Panc1 (cell line): ENCODE measurements around the gene CSTPP1. TPM values are rescaled to one million over a fixed set of nuclear protein-coding genes. Genes with fewer than 3 reads are reported as not detected.

Experiments
- ATAC-seq: fragments of 200-7000 bp; cut with Tn5 transposase; 2 replicates; pipeline ENCODE4 v1.9.1; 2020; ENCODE audit warnings: mild to moderate bottlenecking, moderate library complexity
- BruUV-seq: library from RNA; stranded (reverse); fragments of 400-500 nt; replicated peaks from 2 replicates; lab custom pipeline; 2021; lab: Mats Ljungman, UMichigan
- CTCF ChIA-PET: fragments of 300-600 bp; sonication (Branson Sonifier 250); formaldehyde crosslinking; loops from one replicate; lab custom pipeline; 2022; ENCODE audit warnings: antibody characterized with exemption; lab: Charles Lee
- POLR2A ChIA-PET: fragments of 300-600 bp; sonication (Branson Sonifier 250); formaldehyde crosslinking; loops from one replicate; lab custom pipeline; 2022; ENCODE audit warnings: antibody characterized with exemption; lab: Charles Lee
- DNase-seq: peaks from one replicate; pipeline ENCODE4 v3.0.0-alpha.2; 2010; ENCODE audit warnings: low read depth, low spot score
- H3K27ac ChIP-seq: 2 replicates; pipeline ENCODE4 v1.5.1; 2011; ENCODE audit warnings: mild to moderate bottlenecking, low read length, inconsistent platforms
- H3K27me3 ChIP-seq: fragments of 200-500 bp; sonication (Bioruptor generic); 2 replicates; pipeline ENCODE4 v1.6.0; 2014; ENCODE audit warnings: low read length, inconsistent platforms; ENCODE audit not compliant: control insufficient read depth, insufficient read depth
- H3K36me3 ChIP-seq: fragments of 200-500 bp; sonication (Bioruptor generic); 2 replicates; pipeline ENCODE4 v1.5.1; 2014; ENCODE audit warnings: inconsistent platforms, mild to moderate bottlenecking, low read length, moderate library complexity; ENCODE audit not compliant: control insufficient read depth, insufficient read depth
- H3K4me1 ChIP-seq: 2 replicates; pipeline ENCODE4 v1.5.1; 2011; ENCODE audit warnings: inconsistent platforms, mild to moderate bottlenecking, low read length, moderate library complexity; ENCODE audit not compliant: control insufficient read depth, insufficient read depth
- H3K4me3 ChIP-seq, 2 experiments: 2 replicates each; pipeline ENCODE4 v1.5.1; 2011 to 2012; ENCODE audit warnings: low read depth in 2 of 2, low read length in 2 of 2, mild to moderate bottlenecking in 2 of 2, inconsistent platforms in 1 of 2, moderate library complexity in 1 of 2
- H3K9me3 ChIP-seq: fragments of 200-500 bp; sonication (Bioruptor generic); 2 replicates; pipeline ENCODE4 v1.5.1; 2014; ENCODE audit warnings: low read depth, mild to moderate bottlenecking, inconsistent platforms, low read length, moderate library complexity; ENCODE audit not compliant: control insufficient read depth, insufficient read depth
- POLR2AphosphoS5 ChIP-seq: IDR thresholded peaks from 2 replicates; pipeline ENCODE4 v1.6.1; 2012; ENCODE audit warnings: mild to moderate bottlenecking, low read depth, low read length, moderate library complexity
- SIN3A ChIP-seq: IDR thresholded peaks from 2 replicates; pipeline ENCODE4 v1.6.1; 2012; ENCODE audit warnings: low read depth, mild to moderate bottlenecking, low read length, moderate library complexity, borderline replicate concordance; ENCODE audit not compliant: insufficient read depth
- TCF7L2 ChIP-seq: IDR thresholded peaks from 2 replicates; pipeline ENCODE4 v1.6.1; 2011; ENCODE audit warnings: mild to moderate bottlenecking, low read depth, low read length, inconsistent platforms
- in situ Hi-C: cut with HindIII; loops from 2 replicates; pipeline ENCODE4 v1.10.0; 2016; ENCODE audit warnings: low sequenced_read_pairs, low pct_unique_long_range_greater_than_20kb
- intact Hi-C: fragments of 100-400 bp; cut with micrococcal nuclease; formaldehyde crosslinking; loops from one replicate; pipeline ENCODE4 v1.10.0; 2022; ENCODE audit not compliant: unreplicated experiment
- total RNA-seq: library from RNA; stranded (reverse); gene quantifications from one replicate; pipeline ENCODE4 v1.2.1, GENCODE V29; 2021; ENCODE audit not compliant: unreplicated experiment
- TF ChIP-seq, protein P1 (sequence below), 2 experiments: IDR thresholded peaks; 2 replicates each; pipeline ENCODE4 v1.6.1; 2011 to 2012; ENCODE audit warnings: low read depth in 2 of 2, control low read depth in 1 of 2, low read length in 1 of 2, mild to moderate bottlenecking in 1 of 2, moderate library complexity in 1 of 2; ENCODE audit not compliant: insufficient read depth in 1 of 2
- TF ChIP-seq, protein P2 (sequence below): fragments of 450-650 bp; IDR thresholded peaks from 2 replicates; pipeline ENCODE4 v1.5.1; 2017; ENCODE audit warnings: mild to moderate bottlenecking

CSTPP1 gene
- total RNA-seq, 1 experiment from 2014 or later: 29.0 TPM

DNA sequence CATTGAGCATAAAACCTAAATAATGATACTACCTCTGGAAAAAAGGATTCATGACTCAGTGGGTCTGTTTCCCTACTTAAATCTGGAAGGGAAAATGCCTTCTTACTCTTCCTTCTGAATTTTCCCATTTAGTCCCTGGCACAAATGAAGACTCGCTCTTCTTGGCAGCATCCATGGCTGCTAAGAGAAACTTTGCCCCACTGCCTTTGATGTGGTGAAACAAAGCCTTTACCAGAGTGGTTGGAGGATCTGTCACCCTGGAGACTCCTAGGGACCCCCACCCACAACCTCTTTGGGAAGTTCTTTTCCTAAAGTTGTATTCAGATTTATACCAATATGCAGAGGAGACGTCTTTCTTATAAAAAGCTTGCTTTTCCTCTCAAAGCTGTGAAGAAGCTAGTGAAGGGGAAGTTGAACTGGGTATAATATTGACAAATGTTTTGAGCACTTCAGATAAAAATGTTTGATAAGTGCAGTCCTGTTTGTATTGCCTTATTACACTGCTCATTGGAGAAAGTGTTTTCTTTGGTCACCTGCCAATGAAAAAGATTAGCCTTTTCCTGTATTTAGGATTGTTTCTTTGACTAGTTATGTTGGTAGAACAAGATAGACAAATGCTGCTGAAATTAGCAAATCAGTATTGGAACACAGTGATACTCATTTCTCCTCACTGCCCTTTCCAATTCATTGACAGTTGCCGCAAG, 162.8 kb downstream of the CSTPP1 start:
- intact Hi-C loops (no loop called here), in situ Hi-C loops (no loop called here)
- DNase-seq: no peak
- Histone ChIP-seq H3K4me3 (no peak overlapping the region), H3K9me3 (no peaks in the 10 kb centered on the region), H3K36me3 (no peaks in the 10 kb centered on the region), H3K27me3 (no peaks in the 10 kb centered on the region), H3K27ac (no peak overlapping the region), H3K4me1 (no peaks in the 10 kb centered on the region)
- ATAC-seq: no peak
- ChIA-PET CTCF (no interaction called here), POLR2A (no interaction called here)
- no TSS peak for BruUV-seq
- TF ChIP-seq TCF7L2 (no peak), SIN3A (no peak), POLR2AphosphoS5 (no peak)
- TF ChIP-seq, protein P1, sequence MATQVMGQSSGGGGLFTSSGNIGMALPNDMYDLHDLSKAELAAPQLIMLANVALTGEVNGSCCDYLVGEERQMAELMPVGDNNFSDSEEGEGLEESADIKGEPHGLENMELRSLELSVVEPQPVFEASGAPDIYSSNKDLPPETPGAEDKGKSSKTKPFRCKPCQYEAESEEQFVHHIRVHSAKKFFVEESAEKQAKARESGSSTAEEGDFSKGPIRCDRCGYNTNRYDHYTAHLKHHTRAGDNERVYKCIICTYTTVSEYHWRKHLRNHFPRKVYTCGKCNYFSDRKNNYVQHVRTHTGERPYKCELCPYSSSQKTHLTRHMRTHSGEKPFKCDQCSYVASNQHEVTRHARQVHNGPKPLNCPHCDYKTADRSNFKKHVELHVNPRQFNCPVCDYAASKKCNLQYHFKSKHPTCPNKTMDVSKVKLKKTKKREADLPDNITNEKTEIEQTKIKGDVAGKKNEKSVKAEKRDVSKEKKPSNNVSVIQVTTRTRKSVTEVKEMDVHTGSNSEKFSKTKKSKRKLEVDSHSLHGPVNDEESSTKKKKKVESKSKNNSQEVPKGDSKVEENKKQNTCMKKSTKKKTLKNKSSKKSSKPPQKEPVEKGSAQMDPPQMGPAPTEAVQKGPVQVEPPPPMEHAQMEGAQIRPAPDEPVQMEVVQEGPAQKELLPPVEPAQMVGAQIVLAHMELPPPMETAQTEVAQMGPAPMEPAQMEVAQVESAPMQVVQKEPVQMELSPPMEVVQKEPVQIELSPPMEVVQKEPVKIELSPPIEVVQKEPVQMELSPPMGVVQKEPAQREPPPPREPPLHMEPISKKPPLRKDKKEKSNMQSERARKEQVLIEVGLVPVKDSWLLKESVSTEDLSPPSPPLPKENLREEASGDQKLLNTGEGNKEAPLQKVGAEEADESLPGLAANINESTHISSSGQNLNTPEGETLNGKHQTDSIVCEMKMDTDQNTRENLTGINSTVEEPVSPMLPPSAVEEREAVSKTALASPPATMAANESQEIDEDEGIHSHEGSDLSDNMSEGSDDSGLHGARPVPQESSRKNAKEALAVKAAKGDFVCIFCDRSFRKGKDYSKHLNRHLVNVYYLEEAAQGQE (IDR thresholded peaks at IDR 0.05; ENCODE audit: insufficient read depth in 1 of 2, low read depth in 2 of 2, low read length in 1 of 2): no peak
- TF ChIP-seq, protein P2, sequence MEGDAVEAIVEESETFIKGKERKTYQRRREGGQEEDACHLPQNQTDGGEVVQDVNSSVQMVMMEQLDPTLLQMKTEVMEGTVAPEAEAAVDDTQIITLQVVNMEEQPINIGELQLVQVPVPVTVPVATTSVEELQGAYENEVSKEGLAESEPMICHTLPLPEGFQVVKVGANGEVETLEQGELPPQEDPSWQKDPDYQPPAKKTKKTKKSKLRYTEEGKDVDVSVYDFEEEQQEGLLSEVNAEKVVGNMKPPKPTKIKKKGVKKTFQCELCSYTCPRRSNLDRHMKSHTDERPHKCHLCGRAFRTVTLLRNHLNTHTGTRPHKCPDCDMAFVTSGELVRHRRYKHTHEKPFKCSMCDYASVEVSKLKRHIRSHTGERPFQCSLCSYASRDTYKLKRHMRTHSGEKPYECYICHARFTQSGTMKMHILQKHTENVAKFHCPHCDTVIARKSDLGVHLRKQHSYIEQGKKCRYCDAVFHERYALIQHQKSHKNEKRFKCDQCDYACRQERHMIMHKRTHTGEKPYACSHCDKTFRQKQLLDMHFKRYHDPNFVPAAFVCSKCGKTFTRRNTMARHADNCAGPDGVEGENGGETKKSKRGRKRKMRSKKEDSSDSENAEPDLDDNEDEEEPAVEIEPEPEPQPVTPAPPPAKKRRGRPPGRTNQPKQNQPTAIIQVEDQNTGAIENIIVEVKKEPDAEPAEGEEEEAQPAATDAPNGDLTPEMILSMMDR: no peak

DNA sequence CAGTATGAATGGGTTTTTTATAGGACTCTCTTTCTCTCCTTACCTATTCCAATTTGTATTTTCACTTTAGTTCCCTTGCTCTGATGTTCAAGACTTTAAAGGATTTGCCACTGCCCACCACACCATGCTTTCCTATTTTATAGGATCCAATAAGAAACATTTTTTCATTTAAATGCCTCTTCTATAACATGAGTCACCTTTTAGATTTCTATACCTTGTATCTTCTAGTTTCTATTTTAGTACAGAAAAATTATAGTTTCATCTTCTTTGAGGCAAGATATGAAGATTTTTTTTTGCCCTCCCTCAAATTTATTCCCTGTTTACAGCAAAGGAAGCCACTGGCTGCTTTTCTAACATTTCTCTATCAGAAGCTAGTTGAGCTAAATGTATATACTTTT, 163.4 kb downstream of the CSTPP1 start:
- Histone ChIP-seq H3K36me3 (no peaks in the 10 kb centered on the region), H3K27ac (no peak overlapping the region), H3K9me3 (no peaks in the 10 kb centered on the region), H3K4me3 (no peak overlapping the region), H3K4me1 (no peaks in the 10 kb centered on the region), H3K27me3 (no peaks in the 10 kb centered on the region)
- DNase-seq: no peak
- intact Hi-C loops (no loop called here), in situ Hi-C loops (no loop called here)
- TF ChIP-seq, protein P2: no peak
- TF ChIP-seq, protein P1 (IDR thresholded peaks at IDR 0.05; ENCODE audit: insufficient read depth in 1 of 2, low read depth in 2 of 2, low read length in 1 of 2): no peak
- no peak for TF ChIP-seq SIN3A
- no peak for TF ChIP-seq POLR2AphosphoS5
- TF ChIP-seq TCF7L2: no peak
- BruUV-seq: no TSS peak
- no peak for ATAC-seq
- POLR2A ChIA-PET: no interaction called here
- CTCF ChIA-PET: no interaction called here
